GM19328 (cell line): Measurements from ENCODE around the gene RFX3.

ENCODE experiments used
- ATAC-seq: cut with Tn5 transposase; IDR thresholded peaks from one replicate; pipeline ENCODE4 v1.9.1; 2021; ENCODE audit warnings: mild to moderate bottlenecking, moderate library complexity; ENCODE audit not compliant: unreplicated experiment

Gene RFX3

DNA sequence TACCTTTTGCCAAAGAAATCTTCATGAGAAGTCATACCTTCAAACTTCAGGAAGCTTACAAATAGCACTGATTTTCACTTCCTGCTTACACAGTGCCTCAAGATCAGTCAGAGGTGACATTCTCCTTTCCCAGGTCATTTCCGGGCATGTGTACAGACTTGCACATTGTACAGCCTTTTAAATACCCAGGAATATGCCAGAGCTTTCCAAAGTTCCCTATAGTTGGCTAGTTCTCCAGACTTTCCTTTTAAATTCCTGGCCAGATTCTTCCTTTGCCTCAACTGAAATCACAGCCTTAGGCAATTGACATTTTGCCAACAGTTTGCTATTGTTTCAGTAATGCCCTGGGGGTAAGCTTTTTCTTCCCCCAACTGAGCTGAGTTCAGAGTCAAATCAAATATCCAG, 47.2 kb downstream of the RFX3 start:
- ATAC-seq = no peak

DNA sequence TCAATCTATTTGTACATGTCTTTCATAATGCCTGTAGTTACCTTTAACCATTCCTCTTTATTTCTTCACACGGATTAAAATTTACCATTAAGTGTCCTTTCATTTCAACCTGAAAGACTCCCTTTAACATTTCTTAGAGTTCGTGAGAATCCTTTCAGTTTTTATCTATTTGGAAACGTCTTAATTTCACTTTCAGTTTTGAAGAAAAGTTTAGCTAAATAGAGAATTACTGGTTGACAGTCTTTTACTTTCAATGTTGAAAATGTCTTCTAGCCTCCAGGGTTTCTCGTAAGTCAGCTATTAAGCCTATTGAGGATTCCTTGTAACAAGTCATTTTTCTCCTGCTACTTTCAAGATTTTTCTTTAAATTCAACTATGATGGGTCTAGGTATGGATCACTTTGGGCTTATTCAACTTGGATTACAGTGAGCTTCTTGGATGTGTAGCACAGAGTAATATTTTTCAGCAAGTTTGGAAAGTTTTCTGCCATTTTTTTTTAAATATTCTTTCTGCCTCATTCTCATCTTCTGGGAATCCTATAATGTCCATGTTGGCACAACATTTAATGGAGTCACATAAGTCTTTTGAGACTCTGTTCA, 48.5 kb downstream of the RFX3 start:
- no peak for ATAC-seq

DNA sequence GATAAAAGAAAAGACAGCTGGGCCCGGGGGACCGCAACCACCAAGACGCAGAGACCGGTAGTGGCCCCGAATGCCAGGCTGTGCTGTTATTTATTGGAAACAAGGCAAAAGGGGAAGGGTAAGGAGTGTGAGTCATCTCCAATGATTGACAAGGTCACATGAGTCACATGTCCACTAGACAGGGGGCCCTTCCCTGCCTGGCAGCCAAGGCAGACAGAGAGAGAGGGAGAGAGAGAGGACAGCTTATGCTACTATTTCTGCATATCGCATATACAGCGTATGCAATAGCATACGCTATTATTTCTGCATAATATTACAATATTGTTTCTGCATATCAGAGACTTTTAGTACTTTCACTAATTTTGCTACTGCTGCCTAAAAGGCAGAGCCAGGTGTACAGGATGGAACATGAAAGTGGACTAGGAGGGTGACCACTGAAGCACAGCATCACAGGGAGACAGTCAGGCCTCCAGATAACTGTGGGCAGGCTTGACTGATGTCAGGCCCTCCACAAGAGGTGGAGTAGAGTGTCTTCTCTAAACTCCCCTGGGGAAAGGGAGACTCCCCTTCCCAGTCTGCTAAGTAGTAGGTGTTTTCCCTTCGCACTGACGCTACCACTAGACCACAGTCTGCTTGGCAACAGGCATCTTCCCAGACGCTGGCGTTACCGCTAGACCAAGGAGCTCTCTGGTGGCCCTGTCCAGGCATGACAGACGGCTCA, 50.3 kb downstream of the RFX3 start:
- ATAC-seq = no peak

DNA sequence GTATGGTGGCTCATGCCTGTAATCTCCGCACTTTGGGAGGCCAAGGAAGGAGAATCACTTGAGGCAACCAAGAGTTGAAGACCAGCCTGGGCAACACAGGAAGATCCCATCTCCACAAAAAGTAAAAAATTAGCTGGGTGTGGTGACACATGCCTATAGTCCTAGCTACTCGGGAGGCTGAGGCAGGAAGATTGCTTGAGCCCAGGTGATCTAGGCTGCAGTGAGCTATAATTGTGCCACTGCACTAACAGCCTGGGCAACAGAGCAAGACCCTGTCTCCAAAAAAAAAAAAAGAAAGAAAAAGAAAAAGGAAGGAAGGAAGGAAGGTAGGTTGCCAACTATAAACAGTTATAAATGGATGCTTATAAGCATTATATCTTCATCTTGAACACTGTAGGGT, 51.0 kb downstream of the RFX3 start:
- no peak for ATAC-seq

DNA sequence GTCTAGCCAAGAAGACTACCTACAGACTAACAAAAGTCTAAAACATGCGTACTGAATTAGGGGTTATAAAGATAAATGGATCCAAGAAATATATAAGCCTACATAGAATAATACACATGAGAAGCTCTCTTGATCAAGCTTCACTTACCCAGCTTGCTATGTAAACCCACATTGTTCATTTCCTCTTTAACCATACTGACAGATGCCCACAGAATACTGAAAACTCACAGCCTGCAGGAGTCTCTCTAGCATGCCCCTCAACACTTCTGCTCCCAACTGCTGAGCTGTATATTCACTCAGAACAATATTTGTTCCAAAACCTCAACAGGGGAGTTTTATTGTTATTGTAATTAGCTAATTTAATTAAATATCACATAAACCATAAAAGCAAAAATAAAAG, 52.4 kb downstream of the RFX3 start:
- peak; percentile 50 for ATAC-seq

- ATAC-seq = no peak
Observed at GRCh38 chr9:3471883-3472282, 53.9 kb downstream of the RFX3 start.

GRCh38 chr9:3468421-3469205, 57.2 kb downstream of the RFX3 start:
- no peak for ATAC-seq

DNA sequence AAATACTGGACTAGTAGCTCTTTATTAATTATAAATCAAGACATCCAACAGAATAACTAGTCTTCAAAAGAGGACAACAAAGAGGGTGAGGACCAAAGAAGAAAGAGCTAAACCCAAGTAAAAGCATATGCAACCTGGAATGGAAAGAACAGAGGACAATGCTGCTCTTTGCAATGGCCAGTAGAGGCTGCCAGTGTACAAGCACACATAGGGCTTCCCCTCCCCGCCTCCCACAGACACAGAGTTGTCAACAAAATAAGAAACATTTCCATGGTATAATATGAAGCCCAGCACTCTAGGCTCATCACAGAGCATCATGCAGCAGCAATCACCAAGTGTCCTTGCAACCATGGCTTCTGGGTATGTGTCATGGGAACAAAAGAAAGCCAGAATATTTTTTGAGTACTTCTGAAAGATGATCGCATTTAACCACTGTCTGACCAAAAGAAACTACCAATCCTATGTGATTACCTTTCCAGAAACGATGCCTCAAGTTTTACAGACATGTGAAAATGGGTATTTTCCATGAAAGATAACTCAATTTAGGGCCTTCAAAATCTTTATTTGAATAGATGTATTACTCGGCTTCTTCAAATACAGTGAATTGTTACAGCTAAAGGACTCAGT, 58.1 kb downstream of the RFX3 start:
- ATAC-seq = peak; percentile 96

DNA sequence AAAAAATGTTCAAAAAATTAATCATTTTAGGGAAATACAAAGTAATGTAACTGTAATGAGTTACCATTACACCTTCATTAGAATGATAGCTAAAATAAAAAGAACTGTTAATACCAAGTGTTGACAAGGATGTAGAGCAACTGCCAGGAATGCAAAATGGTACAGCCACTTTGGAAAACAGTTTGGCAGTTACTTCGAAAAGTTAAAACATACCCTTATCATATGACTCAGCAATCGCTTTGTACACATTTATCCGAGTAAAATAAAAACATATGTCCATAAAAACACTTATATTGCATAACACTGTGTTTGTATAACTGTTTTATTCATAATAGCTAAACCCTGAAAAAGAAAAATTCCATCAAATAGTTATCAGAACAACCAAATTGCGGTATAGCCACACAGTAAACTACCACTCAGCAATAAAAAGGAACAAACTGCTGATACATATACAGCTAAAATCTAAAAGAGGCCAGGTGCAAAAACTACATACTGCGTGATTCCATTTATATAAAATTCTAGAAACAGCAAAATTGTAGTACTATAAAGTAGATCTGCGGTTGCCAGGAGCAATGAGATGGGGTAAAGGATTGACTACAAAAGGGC, 61.7 kb downstream of the RFX3 start:
- no peak for ATAC-seq

GRCh38 chr9:3458806-3459475, 66.9 kb downstream of the RFX3 start:
- no peak for ATAC-seq

DNA sequence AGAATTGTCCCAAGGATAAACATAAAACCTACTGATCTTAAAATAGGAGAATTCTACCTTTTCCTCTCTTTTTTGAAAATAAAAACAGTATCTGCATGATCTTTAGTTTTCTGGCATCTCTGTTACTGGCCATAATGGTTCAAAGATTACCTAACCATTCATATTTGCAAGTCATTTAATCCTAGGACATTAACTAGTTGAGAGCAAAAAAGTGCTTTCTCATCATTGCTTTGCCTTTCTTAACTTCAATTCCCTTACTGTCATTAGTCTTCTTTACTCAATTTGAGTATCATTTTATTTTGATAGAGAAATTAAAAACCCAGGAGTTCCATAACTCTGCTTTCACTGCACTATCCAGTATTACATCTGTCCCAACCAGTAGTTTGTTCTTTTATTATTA, 68.6 kb downstream of the RFX3 start:
- ATAC-seq = no peak

GRCh38 chr9:3455717-3456116, 70.1 kb downstream of the RFX3 start:
- ATAC-seq = no peak

GRCh38 chr9:3455094-3455493, 70.7 kb downstream of the RFX3 start:
- ATAC-seq = no peak

DNA sequence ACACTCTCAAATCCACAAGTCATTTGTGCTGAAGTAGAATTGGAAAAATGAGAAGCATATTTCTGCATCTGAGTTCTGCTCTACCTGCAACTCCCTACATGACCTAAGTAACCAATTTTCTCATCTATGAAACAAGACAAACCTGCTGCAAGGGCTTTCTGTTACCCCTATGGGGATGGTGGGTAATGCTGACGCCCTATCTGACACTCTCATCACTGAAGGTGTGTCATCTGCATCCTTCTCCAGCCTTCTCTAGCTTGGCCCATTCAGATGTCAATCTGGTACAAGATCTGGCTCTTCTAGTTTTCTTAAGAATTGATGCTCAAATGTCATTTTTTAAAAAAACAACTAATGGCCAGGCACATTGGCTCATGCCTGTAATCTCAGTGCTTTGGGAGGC, 73.8 kb downstream of the RFX3 start:
- ATAC-seq = no peak

DNA sequence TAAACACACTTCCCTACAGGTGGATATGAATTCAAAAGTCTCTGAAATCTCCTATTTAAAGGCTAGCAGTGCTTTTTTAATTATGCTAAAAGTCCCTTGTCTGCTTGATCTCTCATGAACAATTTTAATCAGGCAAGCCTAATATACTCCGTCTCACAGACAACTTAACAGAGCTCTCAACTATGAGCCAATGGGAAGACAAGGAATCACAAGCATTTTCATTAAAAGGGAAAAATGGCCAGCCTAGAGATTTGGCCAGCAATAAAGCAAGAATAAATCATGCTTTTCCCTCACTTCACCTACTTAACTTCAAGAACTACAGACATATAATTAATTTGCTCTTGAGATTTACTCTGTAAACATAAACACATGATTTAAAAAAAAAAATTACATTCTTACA, 78.0 kb downstream of the RFX3 start:
- ATAC-seq = no peak

GRCh38 chr9:3447143-3447542, 78.7 kb downstream of the RFX3 start:
- ATAC-seq = no peak

GRCh38 chr9:3446313-3446712, 79.5 kb downstream of the RFX3 start:
- ATAC-seq = no peak

DNA sequence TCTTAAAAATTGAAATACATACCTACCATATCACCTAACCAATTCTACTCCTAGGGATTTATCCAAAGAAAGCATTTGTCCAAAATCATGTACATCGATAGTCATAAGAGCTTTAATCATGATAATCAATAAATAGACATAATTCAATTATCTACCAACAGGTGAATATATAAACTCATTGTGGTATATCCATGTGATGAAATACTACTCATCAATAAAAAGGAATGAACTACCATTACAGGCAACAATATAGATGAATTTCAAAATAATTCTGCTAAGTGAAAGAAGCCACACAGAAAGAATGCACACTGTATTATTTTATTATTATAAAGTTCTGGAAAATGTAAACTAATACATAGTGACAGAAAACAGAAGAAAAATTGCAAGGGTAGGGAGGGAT, 81.8 kb downstream of the RFX3 start:
- ATAC-seq = no peak

- ATAC-seq = peak; percentile 86
Observed at GRCh38 chr9:3441197-3441816, 84.5 kb downstream of the RFX3 start.
